HG03558 (cell line): ENCODE results near the gene LRRC75A.

Experiments
- ATAC-seq: cut with Tn5 transposase; IDR thresholded peaks from one replicate; pipeline ENCODE4 v1.9.1; 2021; ENCODE audit warnings: moderate number of reproducible peaks; ENCODE audit not compliant: unreplicated experiment; ENCODE audit errors: extremely low read depth

The LRRC75A gene

DNA sequence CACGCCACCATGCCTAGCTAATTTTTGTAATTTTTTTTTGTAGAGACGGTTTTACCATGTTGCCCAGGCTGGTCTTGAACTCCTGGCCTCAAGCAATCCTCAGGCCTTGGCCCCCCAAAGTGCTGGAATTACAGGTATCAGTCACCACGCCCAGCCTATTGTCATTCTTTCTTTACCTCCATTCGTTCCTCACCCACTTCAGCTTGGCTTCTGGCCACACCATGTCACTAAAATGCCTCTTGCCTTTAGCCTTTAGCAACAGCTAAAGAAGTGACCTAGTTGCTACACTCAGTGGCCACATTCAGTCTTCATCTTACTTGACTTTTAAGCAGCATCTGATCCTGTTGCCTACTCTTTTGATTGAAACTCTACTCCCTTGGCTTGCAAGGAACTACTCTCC lies 3.6 kb upstream of the LRRC75A start:
- ATAC-seq = no peak

GRCh38 chr17:16494059-16494458 lies 2.1 kb upstream of the LRRC75A start:
- no peak for ATAC-seq

- ATAC-seq = no peak
Observed at GRCh38 chr17:16493531-16494046, 1.6 kb upstream of the LRRC75A start.

DNA sequence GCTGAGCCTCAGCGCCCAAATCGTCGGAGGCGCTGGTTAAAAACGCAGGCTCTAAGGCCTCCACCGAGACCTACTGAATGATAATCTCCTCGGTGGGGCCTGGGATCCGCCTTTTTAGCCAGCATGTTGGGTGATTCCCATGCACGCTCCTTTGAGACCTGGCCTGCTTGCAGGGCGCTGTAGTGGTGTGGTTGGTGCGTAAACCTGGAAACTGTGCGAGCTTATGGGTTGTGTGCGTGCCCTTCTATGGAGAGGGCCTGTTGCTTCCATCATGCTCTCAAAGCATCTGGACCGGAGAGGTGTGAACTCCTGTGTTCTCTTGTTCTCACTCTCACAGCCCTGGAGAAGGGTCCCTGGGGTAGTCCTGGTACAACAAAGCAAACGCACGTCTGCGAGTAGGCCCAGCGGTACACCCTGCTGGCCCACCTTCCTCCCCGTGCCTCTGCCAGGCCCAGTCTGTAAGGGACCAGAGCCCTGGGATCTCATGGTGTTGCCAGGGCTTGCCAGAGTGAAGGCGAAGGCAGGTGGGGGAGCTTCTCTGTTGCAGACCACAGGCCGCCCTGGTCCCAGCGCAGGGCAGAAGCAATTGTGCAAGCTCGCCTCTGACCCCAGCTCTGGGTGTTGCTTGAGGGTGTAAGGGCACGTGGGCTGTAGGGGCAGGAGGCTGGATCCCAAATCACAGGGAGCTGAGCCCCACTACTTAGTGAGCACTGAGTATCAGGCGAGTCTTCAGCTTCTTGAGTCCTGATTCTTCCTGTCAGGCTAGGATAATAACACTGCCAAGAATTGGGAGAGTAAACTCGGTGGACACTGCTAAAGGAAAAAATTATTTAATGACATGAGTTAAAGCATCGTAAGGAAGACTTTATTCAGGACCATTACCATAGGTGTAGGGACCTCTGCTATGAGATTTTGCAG lies 879 bp upstream of the LRRC75A start:
- ATAC-seq = no peak

GRCh38 chr17:16491131-16491702 lies 776 bp downstream of the LRRC75A start:
- no peak for ATAC-seq

- no peak for ATAC-seq
Observed at GRCh38 chr17:16489431-16489830, 2.6 kb downstream of the LRRC75A start.

DNA sequence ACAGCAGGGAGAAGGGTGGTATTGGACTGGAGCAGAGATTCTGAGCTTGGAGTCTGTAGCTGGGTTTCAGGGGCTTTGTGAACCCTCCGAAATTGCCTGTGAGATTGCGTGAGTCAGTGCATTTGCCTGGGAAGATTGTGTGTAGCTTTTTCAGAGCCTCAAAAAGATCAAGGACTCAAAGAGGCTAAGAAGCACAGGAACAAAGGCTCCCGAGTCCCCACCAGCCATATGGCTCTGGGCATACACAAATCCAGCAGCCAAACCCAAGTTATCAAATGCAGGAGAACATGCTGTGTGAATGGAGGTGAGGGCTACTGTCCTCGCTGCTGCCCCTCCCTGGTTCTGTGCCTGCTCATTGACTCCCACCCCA lies 3.0 kb downstream of the LRRC75A start:
- no peak for ATAC-seq

- ATAC-seq = no peak
Observed at GRCh38 chr17:16488186-16488967, 3.6 kb downstream of the LRRC75A start.

- no peak for ATAC-seq
Observed at GRCh38 chr17:16486373-16487250, 5.4 kb downstream of the LRRC75A start.

- no peak for ATAC-seq
Observed at GRCh38 chr17:16484445-16485175, 7.4 kb downstream of the LRRC75A start.

GRCh38 chr17:16483021-16483645 lies 8.9 kb downstream of the LRRC75A start:
- no peak for ATAC-seq

- no peak for ATAC-seq
Observed at GRCh38 chr17:16482253-16482652, 9.7 kb downstream of the LRRC75A start.

GRCh38 chr17:16480995-16481394 lies 11.0 kb downstream of the LRRC75A start:
- no peak for ATAC-seq

DNA sequence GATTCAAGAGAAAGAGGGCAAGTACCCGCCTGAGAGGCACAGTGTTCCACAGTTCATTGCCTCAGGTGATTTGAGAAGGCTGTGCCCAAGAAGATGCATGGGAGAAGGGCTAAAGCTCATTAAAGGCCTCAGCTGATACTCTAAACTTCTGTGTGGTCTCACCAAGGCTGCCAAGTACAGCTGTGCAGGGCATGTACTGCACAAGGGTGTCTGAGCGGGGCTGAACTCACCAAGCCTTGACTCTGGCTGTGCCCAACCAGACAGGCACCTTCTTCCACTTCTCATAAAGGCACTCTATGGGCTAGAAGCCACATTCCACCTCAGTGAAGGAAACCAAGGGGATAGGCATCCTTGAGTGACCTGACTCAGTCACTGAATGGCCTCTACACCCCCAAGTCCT lies 12.7 kb downstream of the LRRC75A start:
- no peak for ATAC-seq

DNA sequence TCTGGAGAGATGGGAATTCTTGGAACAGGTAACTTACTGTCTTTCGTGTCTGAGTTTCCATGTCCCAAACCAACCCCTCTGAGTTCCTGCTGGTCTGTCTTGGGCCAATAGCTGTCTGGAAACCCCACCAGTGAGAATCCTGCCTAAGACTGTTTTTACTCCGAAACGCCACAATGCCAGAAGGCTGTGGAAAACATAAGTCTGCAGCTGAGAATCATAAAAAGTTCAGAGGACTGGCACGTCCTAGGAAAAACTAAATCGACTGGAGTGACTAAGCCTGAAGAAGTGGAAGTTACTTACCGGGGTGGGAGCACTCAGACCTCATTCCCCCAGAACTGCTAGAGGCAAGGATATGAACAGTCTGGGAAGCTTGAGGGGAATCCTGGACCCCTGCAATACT lies 13.3 kb downstream of the LRRC75A start:
- no peak for ATAC-seq

GRCh38 chr17:16477666-16478065 lies 14.3 kb downstream of the LRRC75A start:
- ATAC-seq = no peak

GRCh38 chr17:16477255-16477654 lies 14.7 kb downstream of the LRRC75A start:
- no peak for ATAC-seq

DNA sequence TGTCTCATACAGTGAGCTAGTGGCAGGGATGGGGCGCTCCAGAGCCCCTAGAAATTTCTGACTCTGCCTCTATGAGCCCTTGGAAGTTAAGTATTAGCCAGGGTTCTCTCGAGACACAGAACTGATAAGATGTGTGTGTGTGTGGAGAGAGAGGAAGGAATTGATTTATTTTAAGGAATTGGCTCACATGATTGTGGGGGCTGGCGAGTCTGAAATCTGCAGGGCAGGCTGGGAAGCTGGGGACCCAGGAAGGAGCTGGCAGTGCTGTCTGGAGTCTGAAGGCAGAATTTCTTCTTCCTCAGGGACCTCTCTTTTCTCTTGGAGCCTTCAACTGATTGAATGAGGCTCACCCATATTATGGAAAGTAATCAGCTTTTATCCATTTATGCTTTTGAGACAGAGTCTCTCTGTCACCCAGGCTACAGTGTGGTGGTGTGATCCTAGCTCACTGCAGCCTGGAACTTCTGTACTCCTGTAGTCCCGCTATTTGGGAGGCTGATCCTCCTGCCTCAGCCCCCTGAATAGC lies 16.8 kb downstream of the LRRC75A start:
- ATAC-seq = no peak
